Measurements from ENCODE around the gene TOMM20L. TPM values are rescaled to one million over a fixed set of nuclear protein-coding genes. Genes with fewer than 3 reads are reported as not detected.

TOMM20L gene
- total and polyA plus RNA-seq, 2 of the 8 experiments (the other 6 are each of a cell fraction or from before 2014, with no cell fraction given): not detected

GRCh38 chr14:58376791-58377190 lies 18.9 kb upstream of the TOMM20L start:
- CTCF ChIA-PET (ENCODE audit: partially characterized antibody): no interaction called here
- Histone ChIP-seq H3K4me1 (replicated peaks in 1 of 4; ENCODE audit: control insufficient read depth in 3 of 4, insufficient read depth in 4 of 4, low read length in 3 of 4) (no peaks in the 10 kb centered on the region), H4K5ac (ENCODE audit: insufficient read length, low read depth, low read length) (no peak overlapping the region), H2BK12ac (ENCODE audit: low read depth, low read length) (no peak overlapping the region), H3K56ac (replicated peaks; ENCODE audit: insufficient read length, low read depth, low read length) (no peak overlapping the region), H3K36me3 (ENCODE audit: control insufficient read depth in 2 of 4, insufficient read depth in 4 of 4, low read length in 3 of 4) (peaks cover under 1 to 19% (median 2%) of the 10 kb centered on the region in 4 experiments; a peak in 4 of 8 replicates), H3K79me2 (ENCODE audit: control insufficient read depth in 1 of 2, insufficient read depth in 2 of 2, low read length in 2 of 2) (no peaks in the 10 kb centered on the region), H2BK15ac (ENCODE audit: low read length) (no peak overlapping the region), H4K20me1 (replicated peaks in 1 of 2; ENCODE audit: control insufficient read depth in 1 of 2, insufficient read depth in 2 of 2, low read length in 2 of 2) (peaks cover 0 to 3% of the 10 kb centered on the region in 2 experiments), H3K23ac (ENCODE audit: insufficient read length) (no peak overlapping the region), H3K14ac (ENCODE audit: insufficient read length) (no peak overlapping the region), H2BK5ac (ENCODE audit: low read depth, low read length) (no peak overlapping the region), H3K27ac (ENCODE audit: low read depth, low read length) (no peak overlapping the region), H2BK20ac (ENCODE audit: low read length) (no peak overlapping the region), H3K18ac (ENCODE audit: extremely low read depth, low read length) (no peak overlapping the region), H3K23me2 (ENCODE audit: low read depth, low read length) (no peaks in the 10 kb centered on the region), H3K4me3 (ENCODE audit: extremely low read depth in 1 of 4, insufficient read depth in 2 of 4, low read depth in 3 of 4, low read length in 4 of 4) (no peak overlapping the region), H3K4me2 (ENCODE audit: insufficient read depth in 1 of 2, low read depth in 2 of 2, low read length in 2 of 2) (no peak overlapping the region), H3K4ac (replicated peaks; ENCODE audit: insufficient read length, low read depth, low read length) (no peak overlapping the region), H2BK120ac (replicated peaks; ENCODE audit: low read depth, low read length) (no peak overlapping the region), H2AFZ (ENCODE audit: low read length) (no peak overlapping the region), H2AK5ac (ENCODE audit: low read depth, low read length) (no peak overlapping the region), H3K79me1 (ENCODE audit: low read depth, low read length) (no peaks in the 10 kb centered on the region), H4K91ac (replicated peaks; ENCODE audit: insufficient read length, low read length) (no peak overlapping the region), H4K8ac (ENCODE audit: extremely low read depth, insufficient read depth, low read length) (no peak overlapping the region), H3K9me3 (ENCODE audit: insufficient read depth in 2 of 2, low read depth in 1 of 2, low read length in 1 of 2) (no peaks in the 10 kb centered on the region), H3K27me3 (replicated peaks in 1 of 4; ENCODE audit: control insufficient read depth in 3 of 4, extremely low read depth in 1 of 4, insufficient read depth in 3 of 4, low read length in 3 of 4) (no peaks in the 10 kb centered on the region), H3K9ac (replicated peaks in 1 of 4; ENCODE audit: extremely low read depth in 1 of 4, low read depth in 3 of 4, low read length in 3 of 4) (no peak overlapping the region)
- no peak for TF ChIP-seq ZNF274 (IDR thresholded peaks at IDR 0.05; ENCODE audit: borderline replicate concordance, extremely low read depth, low read length)
- no peak for TF ChIP-seq CHD1 (IDR thresholded peaks at IDR 0.05; ENCODE audit: low read depth, low read length)
- no peak for TF ChIP-seq TBP (IDR thresholded peaks at IDR 0.05; ENCODE audit: low read depth, low read length)
- no peak for TF ChIP-seq SP2 (IDR thresholded peaks at IDR 0.05; ENCODE audit: low read length)
- no peak for TF ChIP-seq MAX (IDR thresholded peaks at IDR 0.05)
- no peak for TF ChIP-seq HDAC6 (IDR thresholded peaks at IDR 0.05; ENCODE audit: low read depth, low read length)
- no peak for TF ChIP-seq SAP30 (IDR thresholded peaks at IDR 0.05; ENCODE audit: insufficient read depth, insufficient replicate concordance, low read length)
- TF ChIP-seq TAF7 (optimal IDR thresholded peaks at IDR 0.05; ENCODE audit: borderline replicate concordance, low read depth, low read length): no peak
- no peak for TF ChIP-seq FOSL1 (IDR thresholded peaks at IDR 0.05; ENCODE audit: insufficient read depth, low read depth, low read length)
- TF ChIP-seq TAF1 (IDR thresholded peaks at IDR 0.05; ENCODE audit: low read depth, low read length): no peak
- DNase-seq (ENCODE audit: low read depth in 1 of 2, low spot score in 2 of 2) (no peak), FAIRE-seq (no peak)
- POLR2A ChIA-PET (ENCODE audit: partially characterized antibody): no interaction called here
